HG02678 (cell line): ENCODE measurements around the gene VAT1L.

Experiments
- ATAC-seq: cut with Tn5 transposase; IDR thresholded peaks from one replicate; pipeline ENCODE4 v1.9.1; 2021; ENCODE audit warnings: mild to moderate bottlenecking, moderate library complexity; ENCODE audit not compliant: unreplicated experiment

VAT1L gene

DNA sequence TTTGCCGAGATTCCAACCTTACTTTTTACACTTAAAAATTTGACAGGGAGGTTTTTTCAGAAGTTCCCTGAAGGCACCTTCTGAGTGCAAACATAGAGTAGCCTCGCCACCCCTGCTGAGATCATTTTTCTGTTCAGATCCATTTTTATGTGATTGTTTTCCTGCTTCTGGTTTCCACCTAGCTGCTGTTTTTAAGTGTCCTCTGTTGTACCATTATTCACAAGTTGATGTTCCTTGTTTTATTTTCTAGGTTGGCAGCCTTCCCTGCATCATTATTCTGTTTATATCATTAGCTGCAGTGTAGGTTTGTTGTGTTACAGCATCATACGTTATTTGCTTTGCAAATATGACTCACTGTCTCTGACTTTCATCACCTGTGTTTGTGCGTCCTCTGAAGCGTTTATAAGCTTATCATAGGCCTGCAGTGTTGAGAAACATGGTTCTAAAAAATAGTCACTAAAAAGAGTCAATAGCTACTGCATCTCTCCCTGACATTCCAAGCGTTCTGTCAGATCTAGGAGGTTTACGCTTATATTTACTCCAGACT is 117.1 kb downstream of the VAT1L start:
- ATAC-seq, result no peak

DNA sequence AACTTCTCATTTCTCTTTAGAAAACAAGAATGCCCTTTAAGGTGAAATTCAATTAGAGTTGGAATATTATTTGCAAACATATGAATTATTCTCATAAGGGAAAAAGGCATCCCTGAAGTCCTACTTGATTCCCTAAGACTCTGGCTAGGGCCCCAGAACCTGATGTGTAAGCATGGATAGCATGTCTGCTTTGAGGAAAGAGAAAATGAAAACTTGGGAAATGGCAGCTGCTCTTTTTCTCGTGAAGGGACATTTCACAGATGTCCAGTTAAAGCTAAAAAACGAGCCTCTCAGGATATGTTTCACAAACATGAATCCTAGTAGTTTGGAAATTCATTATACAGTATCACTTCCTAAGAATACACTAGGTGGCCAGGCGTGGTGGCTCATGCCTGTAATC is 121.7 kb downstream of the VAT1L start:
- no peak for ATAC-seq

DNA sequence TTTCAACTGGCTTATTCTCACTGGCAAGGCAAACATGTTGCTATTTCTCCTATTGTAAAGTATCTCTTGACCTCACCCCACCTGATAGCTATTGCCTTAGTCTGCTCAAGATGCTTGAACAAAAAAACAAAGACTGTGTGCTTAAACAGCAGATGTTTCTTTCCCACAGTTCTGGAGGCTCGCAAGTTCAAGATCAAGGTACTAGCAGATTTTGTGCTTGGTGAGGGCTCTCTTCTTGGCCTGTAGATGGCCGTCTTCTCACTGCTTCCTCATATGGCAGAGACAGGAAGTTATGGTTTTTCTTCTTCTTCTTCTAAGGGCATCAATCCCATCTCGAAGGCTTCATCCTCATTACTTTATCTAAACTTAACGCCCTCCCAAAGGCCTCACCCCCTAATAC is 124.3 kb downstream of the VAT1L start:
- no peak for ATAC-seq

DNA sequence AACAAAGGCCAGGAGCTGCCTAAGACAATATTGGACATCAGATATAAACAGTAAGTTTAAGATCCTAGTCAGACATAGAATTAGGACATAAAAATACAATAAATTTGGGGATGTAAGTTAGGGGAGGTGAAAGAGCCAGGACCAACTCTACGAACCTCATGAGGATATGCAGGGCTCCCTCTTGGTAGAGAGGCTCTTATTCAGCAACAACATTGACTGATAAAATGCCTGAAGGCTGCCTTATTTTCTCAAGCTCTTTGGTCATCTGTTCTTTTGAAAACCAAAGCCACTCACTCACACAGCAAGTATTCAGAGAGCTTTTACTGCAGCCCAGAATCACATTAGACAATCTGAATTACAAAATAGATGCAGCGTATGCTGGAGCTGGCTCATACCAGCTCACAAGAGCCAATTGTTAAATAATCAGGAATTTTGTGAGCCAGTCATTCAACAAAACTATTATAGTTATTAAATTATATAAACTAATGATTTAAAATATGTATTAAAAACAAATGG is 125.4 kb downstream of the VAT1L start:
- no peak for ATAC-seq

DNA sequence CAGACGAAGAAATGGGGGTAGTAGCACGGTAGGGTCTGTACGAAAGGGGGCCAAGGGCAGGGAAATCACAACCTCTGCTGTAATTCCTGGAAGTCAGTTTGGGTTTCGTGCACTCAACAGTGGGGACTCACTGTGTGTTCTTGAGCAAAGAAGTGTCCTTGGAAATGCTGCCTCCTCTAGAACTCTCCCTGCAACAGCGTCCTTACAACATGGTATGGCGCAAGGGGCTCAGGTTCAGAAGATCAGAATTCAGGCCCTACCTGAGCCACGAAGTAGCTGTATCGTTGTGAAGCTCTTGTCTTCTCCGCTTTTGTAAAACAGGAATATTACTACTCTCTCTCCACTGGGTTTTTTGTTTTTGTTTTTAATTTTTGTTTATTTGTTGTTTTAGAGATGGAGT is 127.7 kb downstream of the VAT1L start:
- ATAC-seq, result no peak

DNA sequence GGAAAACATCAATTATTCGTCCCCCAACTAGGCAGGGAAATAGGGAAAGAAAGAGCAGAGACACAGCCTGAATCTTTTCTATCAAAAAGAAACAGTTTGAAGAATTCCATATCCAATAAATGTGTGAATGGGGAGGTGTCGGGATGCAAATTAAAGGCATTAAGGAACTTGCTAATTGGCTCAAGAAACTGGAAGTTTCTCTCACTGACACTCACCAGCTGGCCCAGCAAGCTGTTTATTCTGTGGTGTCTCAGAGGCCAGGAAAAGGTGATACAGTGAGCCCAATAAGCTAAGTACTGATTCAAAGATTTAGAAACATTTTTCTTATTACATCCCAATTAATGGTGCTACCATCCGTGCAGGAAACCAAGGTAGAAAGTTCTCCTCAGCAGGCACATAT is 129.6 kb downstream of the VAT1L start:
- no peak for ATAC-seq

DNA sequence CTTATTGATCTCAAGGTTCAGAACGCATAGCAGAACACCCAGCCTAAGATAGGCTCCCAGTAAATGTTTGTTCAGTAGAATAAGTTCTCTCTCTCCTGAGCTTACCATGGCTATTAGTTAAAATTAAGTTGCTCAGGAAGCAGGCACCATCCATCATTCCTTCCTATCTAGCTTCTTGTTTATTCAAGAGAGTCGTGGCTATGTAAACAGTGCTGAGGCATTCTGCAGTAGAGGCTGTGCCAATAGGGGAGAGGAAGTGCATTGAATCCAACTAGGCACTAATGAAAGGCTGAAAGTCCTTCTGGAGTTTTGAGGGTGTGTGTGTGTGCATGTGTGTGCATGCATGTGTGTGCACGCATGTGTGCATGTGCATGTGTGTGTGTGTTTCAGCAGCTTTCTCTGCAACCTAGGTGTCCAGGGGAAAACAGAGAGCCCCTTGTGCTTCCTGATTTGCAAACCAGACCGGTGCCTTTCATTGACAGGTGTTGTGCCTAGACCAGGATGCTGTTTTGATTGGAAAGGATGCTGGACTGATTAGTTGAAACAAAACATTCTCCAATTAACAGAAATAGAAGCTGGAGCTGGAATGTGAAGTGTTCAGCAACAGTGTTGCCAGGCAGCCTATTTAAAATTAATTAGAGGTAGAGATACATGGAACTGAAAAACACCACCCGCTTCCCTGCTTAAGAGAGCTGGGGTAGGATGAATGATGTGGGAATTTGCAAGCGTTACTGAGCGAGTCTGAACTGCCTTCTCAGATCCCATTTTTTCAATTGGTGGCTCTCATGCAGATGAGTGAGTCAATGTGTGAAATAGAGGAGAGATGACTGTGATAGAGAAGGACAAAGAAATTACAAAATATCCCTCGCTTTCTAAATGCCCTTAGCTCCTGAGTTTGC is 130.7 kb downstream of the VAT1L start:
- no peak for ATAC-seq

DNA sequence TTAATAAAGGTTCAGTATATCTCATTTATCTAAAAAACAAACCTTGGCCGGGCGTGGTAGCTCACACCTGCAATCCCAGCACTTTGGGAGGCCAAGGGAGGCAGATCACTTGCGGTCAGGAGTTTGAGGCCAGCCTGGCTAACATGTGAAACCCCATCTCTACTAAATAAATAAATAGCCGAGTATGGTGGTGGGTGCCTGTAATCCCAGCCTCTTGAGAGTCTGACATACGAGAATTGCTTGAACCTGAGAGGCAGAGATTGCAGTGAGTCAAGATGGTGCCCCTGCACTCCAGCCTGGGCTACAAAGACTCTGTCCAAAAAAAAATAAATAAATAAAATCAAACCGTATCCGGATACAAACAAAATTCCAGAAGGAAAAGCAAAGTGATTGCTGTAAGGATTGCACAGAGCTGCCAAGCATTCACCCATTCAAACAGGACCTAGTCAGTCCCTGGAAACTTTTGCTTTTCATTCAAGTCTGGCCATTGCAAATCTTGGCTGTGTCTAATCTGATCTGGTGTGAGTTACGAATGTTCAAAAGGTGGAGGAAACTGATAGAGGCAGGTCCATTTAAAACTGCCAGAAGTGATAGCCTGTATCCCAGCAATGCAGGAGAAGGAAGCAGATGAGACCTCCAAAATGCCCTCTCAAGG is 131.5 kb downstream of the VAT1L start:
- ATAC-seq, result no peak

DNA sequence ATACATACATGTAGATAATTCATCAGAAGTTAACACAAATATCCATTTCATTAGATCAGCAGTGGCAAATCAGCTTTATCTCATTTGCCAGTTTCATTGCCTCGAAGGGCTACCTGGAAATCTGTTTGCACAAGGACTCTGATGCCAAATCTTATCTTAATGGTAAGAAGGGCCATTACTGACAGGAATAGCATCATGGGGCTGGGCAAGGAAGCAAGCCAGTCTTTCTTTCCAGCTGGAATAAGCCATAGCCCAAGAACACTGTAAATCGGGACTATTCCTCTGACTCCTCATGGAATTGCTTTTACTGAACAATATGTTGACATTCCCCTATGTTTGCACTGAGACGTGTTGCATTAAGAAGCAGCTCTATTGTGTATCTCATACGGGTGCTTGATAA is 132.6 kb downstream of the VAT1L start:
- ATAC-seq, result no peak

DNA sequence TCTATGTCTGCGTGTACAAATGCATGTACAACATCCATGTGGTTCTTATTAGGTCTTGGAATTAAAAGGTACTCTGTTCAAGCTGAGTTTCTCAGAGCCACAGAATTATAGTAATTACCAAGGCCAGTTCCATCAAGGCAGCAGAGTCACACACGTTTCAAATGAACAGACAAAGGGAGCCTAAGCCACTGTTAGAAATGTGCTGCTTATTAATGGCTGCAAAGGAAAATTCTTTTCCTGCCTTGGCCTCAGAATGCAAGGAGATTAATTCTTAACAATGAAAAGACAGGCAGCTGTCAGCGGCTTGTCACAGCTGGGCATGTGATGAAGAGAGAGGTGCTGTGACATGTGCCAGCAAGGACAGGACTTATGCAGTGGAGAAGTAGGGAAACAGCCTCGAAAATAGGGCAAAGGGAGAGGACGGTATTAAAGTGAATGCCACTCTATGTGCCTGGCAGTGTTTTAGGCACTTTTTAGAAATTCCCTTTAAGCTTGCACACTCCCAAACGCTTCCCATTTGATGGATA is 133.9 kb downstream of the VAT1L start:
- no peak for ATAC-seq

DNA sequence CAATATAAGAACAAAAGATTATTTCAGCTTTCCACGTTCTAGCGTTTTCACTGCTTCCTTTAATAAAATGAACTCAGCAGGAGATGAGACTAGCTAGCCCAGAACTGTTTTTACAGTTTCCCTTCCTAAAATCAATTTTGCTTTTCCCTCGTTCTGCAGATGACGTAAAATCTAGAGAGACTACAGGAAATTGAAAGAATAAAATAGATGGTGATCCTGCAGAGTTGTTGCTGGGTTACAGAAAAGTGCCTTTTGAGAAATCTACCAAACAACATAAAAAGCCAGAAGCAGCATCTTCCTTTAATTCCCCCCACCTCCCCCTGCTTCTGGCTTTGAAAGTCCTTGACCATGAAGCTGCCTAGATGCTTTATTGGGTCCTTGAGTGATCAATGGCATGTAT is 137.2 kb downstream of the VAT1L start:
- no peak for ATAC-seq

DNA sequence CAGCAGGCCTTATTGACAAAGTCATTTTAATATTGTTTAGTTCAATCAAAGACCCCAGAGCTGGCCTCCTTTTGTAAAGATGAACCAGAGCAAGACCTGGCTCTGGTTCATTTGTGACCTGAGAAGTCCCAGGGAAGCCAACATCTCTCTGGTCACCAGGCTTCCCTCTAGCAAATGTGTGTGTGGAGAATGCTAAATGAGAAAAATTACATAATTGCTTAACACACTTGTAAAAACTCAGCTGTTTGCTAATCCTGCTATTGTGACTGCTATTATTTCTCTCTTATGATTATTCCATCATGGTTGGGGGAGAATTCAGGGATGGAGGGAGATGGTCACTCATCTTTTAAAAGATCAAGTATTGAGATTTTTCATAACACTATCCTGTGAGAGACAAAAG is 139.7 kb downstream of the VAT1L start:
- ATAC-seq, result no peak

DNA sequence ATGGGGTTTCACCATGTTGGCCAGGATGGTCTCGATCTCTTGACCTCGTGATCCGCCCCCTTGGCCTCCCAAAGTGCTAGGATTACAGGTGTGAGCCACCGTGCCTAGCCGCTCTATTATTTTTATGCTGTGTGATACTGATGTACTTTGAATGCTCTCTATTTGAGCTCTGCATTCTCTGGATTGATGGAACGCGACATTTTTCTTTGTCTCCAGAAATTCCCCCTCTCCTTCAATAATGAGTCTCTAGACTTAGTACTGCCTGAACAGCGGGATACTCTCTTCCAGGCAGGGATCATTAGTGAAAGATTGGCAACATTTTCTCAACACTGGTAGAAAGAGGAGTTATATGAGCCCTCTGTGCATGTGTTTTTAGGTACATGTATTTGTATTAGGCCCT is 140.6 kb downstream of the VAT1L start:
- ATAC-seq, result no peak

DNA sequence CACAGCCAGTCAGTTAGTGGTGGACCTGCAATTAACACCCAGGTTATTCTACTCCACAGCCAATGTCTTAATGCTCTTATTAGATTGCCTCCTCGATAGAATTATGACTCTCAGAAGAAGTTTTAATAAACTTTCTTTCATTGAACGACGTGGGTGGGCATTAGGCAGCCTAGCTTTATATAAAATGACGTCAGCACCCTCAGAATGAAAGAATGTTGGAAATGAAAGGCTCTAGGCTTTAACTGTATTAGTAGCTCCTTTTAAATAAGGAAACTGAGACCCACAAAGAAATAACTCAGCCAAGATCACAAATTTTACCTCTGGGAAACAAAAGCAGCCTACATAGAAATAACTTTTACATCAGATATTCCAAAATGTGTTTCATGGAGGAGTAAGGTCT is 142.7 kb downstream of the VAT1L start:
- no peak for ATAC-seq

DNA sequence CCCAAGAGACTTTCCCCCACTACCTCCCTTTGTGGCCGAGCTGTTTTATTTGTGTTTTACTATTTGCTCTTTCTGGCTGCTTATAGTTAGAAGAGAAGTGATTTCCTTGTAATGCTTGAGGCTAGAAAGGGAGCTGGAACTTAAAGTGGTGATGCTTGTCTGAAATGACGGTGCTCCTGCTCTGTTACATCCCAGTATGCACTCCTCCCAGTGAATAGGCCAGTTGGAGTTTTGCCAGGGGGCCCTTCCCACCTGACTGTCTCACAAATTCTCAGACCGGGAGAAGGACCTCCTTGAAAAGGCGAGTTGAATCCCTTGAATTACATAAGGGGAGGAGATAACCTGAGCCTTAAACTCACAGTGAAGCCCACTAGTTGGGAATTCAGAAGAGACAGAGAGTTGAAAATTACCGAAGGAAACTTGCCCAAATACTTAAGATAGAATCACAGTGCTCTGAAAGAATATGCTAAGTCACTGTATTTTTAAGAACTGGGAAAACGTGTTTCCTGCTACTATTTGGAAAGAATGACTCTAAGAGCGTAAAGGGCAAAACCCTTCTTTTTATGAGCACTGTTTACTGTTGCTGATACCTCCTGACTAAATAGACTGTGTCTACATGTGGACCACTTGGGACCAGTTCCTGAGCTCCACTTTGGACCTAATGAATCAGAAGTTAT is 149.2 kb downstream of the VAT1L start:
- no peak for ATAC-seq

DNA sequence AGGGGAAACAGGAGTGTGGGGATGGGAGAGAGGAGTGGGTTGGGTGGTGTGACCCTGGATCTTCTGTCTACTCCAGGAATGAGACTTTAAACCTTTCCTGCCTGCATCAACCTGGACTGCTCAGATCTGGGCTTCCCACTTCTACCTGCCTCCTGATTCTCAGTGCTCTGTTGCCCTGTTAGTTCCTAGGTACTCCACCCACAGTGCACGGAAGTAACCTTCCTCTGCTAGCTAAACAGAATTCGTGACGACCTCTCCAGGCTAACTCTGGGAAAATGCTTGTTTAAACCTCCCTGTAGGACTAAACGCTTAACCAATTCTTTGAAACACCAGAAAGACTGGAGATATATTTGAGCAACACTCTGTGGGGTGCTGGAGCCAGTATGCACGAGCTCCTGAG is 150.5 kb downstream of the VAT1L start:
- no peak for ATAC-seq

DNA sequence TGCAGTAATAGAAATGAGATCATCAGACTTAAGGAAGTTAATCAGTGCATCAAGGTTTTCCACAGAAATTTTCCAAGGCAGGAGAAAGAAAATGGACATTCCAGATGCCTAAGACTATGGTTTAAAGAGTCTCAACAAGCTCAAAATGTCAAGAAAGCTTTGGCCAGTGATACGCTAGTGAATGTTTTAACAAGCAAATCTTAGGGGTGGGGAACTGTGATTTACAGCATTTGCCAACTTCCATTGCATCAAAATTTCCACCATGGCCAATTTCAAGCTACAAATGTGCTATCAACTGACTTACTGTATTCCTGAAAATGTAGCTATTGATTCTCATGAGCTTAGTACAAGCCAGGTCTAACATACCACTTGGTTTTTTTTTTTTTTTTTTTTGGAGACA is 151.6 kb downstream of the VAT1L start:
- ATAC-seq, result no peak

DNA sequence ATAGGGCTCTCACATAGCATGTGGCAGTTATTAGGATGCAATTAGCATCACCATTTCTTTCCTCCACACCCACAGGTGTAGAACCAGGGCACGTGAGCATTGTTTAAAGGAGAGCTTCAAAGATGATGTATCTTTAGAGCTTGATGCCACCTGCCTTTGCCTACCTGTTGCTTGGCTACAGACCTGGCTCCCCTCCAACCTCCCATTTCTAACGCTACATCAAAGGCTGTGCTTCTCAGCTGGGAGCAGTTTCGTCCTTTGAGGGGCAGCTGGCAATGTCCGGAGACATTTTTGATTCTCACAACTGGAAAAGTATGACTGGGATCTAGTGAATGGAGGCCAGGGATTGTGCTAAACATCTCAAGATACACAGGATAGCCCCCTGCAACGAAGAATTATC is 155.4 kb downstream of the VAT1L start:
- ATAC-seq, result no peak

DNA sequence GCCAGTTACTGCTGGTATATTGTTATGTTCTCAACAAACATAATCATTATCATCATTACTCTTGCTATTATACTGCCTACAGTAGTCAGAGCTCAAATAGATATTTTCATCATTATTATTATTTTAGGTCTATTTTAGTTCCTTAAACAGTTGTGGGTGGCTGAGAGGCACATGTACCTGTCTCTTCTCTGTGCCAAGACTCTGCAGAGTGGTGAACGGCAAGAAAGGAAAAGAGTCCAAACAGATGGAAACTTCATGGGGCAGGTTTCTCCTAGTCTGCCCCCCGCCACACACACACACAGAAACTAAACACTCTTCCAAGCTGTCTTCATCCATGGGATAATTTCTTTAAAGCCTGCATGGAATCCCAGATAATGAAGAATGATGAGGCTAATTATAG is 156.3 kb downstream of the VAT1L start:
- no peak for ATAC-seq

DNA sequence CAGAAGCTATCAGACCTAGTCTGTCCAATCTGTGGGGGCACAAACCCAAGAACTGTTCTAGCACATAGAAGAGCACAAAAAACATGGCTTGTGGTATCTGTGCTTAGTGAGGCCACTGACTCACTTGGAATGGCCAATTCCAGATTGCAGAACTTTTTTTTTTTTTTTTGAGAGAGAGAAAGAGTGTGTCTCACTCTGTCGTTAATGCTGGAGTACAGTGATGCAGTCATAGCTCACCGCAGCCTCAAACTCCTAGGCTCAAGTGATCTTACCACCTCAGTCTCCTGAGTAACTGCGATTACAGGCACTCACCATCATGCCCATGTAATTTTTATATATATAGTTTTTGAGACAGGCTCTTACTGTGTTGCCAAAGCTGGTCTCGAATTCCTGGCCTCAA is 156.8 kb downstream of the VAT1L start:
- no peak for ATAC-seq

DNA sequence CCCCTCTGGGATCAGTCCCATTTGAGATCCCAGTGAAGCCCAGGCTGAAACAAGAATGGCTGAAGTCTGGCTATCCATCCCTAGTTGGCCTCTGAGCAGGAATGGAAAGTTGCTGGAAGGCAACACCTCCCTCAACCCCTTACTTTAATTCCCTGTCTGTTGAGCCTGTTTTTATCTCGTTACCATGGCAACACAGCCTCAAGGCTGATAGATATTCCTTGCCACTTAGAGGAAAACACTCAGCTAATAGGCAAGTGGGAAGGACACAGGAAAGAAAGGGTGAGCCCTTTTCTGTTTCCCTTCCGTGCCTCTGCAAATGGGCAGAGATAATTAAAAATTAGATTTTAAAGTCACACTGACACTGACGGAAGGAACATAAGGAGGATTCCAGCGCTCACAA is 158.5 kb downstream of the VAT1L start:
- ATAC-seq, result no peak
